A549 (cell line): ENCODE measurements around the gene CCDC12. TPM values are rescaled to one million over a fixed set of nuclear protein-coding genes. Genes with fewer than 3 reads are reported as not detected.

Source experiments
- ATAC-seq, 2 experiments: fragments of 200-7000 bp in 1 of 2; fragments of >200 bp in 1 of 2; cut with Nextera tagmentation in 1 of 2; cut with Tn5 transposase in 1 of 2; 3 replicates each; pipeline versions ENCODE4 v1.8.0 to v1.9.1; 2018 to 2020; ENCODE audit warnings: mild to moderate bottlenecking in 1 of 2, moderate library complexity in 1 of 2
- CTCF ChIA-PET: fragments of 300-600 bp; sonication (Branson Sonifier 250); formaldehyde crosslinking; extraction: SDS; loops from one replicate; lab custom pipeline; 2021; ENCODE audit warnings: antibody characterized with exemption, inconsistent platforms; lab: Yijun Ruan, JAX
- POLR2A ChIA-PET: fragments of 350-600 bp; formaldehyde crosslinking; extraction: SDS; loops from one replicate; lab custom pipeline; 2021; ENCODE audit warnings: antibody characterized with exemption, inconsistent platforms; lab: Yijun Ruan, JAX
- DNase-seq, 2 experiments: peaks; one replicate each; pipeline versions ENCODE4 v3.0.0 to v3.0.0-alpha.2; 2011 to 2016; ENCODE audit warnings: low read depth in 1 of 2, low spot score in 1 of 2
- FAIRE-seq: peaks from 2 replicates; lab custom pipeline; 2011; peaks lifted over from hg19 to GRCh38; lab: Jason Lieb, UNC
- H3K27ac ChIP-seq, 2 experiments: fragments of >200 bp; sonication (Bioruptor Twin); formaldehyde crosslinking; 3 replicates each; pipeline ENCODE4 v1.5.1; 2016 to 2017
- H3K4me1 ChIP-seq: fragments of >200 bp; sonication (Bioruptor Twin); formaldehyde crosslinking; 3 replicates; pipeline ENCODE4 v1.6.1; 2016
- H3K4me2 ChIP-seq: fragments of >200 bp; sonication (Bioruptor Twin); formaldehyde crosslinking; 3 replicates; pipeline ENCODE4 v1.6.1; 2016
- H3K4me3 ChIP-seq: fragments of >200 bp; sonication (Bioruptor Twin); formaldehyde crosslinking; 3 replicates; pipeline ENCODE4 v1.5.1; 2016
- H3K9me3 ChIP-seq: fragments of >200 bp; sonication (Bioruptor Twin); formaldehyde crosslinking; 3 replicates; pipeline ENCODE4 v1.6.1; 2016
- CBX8 ChIP-seq: fragments of 200-600 bp; sonication (generic); IDR thresholded peaks from 2 replicates; pipeline ENCODE4 v1.6.1; 2016
- CHD4 ChIP-seq: fragments of 200-600 bp; sonication (generic); IDR thresholded peaks from 2 replicates; pipeline ENCODE4 v1.6.1; 2016; ENCODE audit warnings: antibody characterized with exemption, mild to moderate bottlenecking, borderline replicate concordance
- FOXS1 ChIP-seq: fragments of 250-450 bp; sonication (Bioruptor Pico); IDR thresholded peaks from 2 replicates; pipeline ENCODE4 v1.5.0; 2020; ENCODE audit warnings: mild to moderate bottlenecking, moderate library complexity
- KDM1A ChIP-seq: fragments of 200-600 bp; sonication (generic); IDR thresholded peaks from 2 replicates; pipeline ENCODE4 v1.6.1; 2016; ENCODE audit warnings: low read depth, mild to moderate bottlenecking
- KDM5A ChIP-seq: fragments of 200-600 bp; sonication (generic); IDR thresholded peaks from 2 replicates; pipeline ENCODE4 v1.6.1; 2016; ENCODE audit warnings: antibody characterized with exemption, mild to moderate bottlenecking
- MAZ ChIP-seq: fragments of 150-350 bp; IDR thresholded peaks from 2 replicates; pipeline ENCODE4 v1.6.1; 2014; ENCODE audit warnings: antibody characterized with exemption, low read depth, low read length, borderline replicate concordance
- MYC ChIP-seq: IDR thresholded peaks from 2 replicates; pipeline ENCODE4 v1.6.1; 2012; ENCODE audit warnings: mild to moderate bottlenecking, inconsistent platforms, low read length, improper control_type of control experiment, borderline replicate concordance
- NPAS2 ChIP-seq: fragments of 250-450 bp; sonication (Bioruptor Pico); IDR thresholded peaks from 2 replicates; pipeline ENCODE4 v1.8.0; 2022; ENCODE audit warnings: mild to moderate bottlenecking, moderate library complexity, borderline replicate concordance
- POLR2AphosphoS2 ChIP-seq: conservative IDR thresholded peaks from 2 replicates; pipeline ENCODE4 v1.6.1; 2012; ENCODE audit warnings: low read length, improper control_type of control experiment, inconsistent platforms
- RAD21 ChIP-seq, 2 experiments: fragments of >200 bp in 1 of 2; sonication (Bioruptor Twin) in 1 of 2; formaldehyde crosslinking in 1 of 2; IDR thresholded peaks in 1 of 2; conservative IDR thresholded peaks in 1 of 2; 2 replicates in 1 of 2; 3 replicates in 1 of 2; pipeline ENCODE4 v1.6.1; 2012 to 2018; ENCODE audit warnings: inconsistent platforms in 1 of 2
- SMC3 ChIP-seq: fragments of >200 bp; sonication (Bioruptor Twin); formaldehyde crosslinking; IDR thresholded peaks from 3 replicates; pipeline ENCODE4 v1.6.1; 2018; ENCODE audit warnings: inconsistent platforms
- TFCP2L1 ChIP-seq: fragments of 250-450 bp; sonication (Bioruptor Pico); IDR thresholded peaks from 2 replicates; pipeline ENCODE4 v1.5.0; 2021; ENCODE audit warnings: mild to moderate bottlenecking
- ZC3H11A ChIP-seq: fragments of 450-650 bp; IDR thresholded peaks from 2 replicates; pipeline ENCODE4 v1.6.1; 2014; ENCODE audit warnings: antibody characterized with exemption, mild to moderate bottlenecking
- ZFP36 ChIP-seq: fragments of 450-650 bp; IDR thresholded peaks from 2 replicates; pipeline ENCODE4 v1.6.1; 2014; ENCODE audit warnings: borderline replicate concordance; ENCODE audit not compliant: partially characterized antibody
- WGBS: methylation state at CpG from one replicate; pipeline ENCODE4 v1.1.6; 2017; ENCODE audit errors: missing lambda C conversion rate; 5-methylcytosine and 5-hydroxymethylcytosine counted together
- polyA plus RNA-seq, 4 experiments: library from polyadenylated mRNA; depleted of rRNA in 3 of 4; stranded (reverse); fragments of >200 nt; fragmentation: RNase III in 1 of 4; extraction: RNeasy Plus Mini Kit Qiagen cat#74134 plus additional on column Dnase treatment in 1 of 4; gene quantifications; 2 replicates in 3 of 4; 3 replicates in 1 of 4; pipeline ENCODE4 v1.2.3, GENCODE V29; 2011 to 2017
- TF ChIP-seq, protein P1 (sequence below): fragments of >200 bp; sonication (Bioruptor Twin); formaldehyde crosslinking; IDR thresholded peaks from 3 replicates; pipeline ENCODE4 v1.5.1; 2016

CCDC12 gene
- polyA plus RNA-seq, 2 of the 4 experiments (the other 2 are of a cell fraction) = 34.8 to 81.0 TPM

DNA sequence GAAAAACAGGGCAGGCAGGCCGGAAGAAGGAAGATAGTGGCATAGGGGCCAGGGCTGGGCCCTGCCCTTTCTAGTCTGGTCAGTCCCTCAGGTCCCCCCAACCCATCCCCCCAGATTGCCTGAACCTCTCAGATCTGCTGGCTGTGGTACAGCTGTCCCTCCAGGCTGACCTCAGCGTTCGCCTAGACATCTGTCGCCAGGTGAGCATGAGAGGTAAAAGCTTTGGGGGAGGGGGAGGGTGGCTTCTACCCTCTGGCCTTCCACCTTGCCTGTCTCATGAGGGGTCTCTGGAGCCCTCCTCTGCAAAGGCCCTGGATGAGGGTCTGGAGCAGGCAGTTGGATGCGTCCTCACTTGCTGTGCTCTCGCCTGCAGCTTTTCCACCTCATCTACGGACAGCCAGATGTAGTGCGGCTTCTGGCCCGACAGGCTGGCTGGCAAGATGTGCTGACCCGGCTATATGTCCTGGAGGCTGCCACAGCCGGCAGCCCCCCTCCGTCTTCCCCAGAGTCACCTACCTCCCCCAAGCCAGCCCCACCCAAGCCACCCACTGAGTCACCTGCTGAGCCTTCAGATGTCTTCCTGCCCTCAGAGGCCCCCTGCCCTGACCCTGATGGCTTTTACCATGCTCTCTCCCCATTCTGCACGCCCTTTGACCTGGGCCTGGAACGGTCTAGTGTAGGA, 23.1 kb upstream of the CCDC12 start:
- 93% methylated on average over 11 of the region's 14 CpGs for WGBS
- no peak overlapping the region for H3K4me3 ChIP-seq
- CTCF ChIA-PET = interaction anchor here (0.7 to 4.8 kb wide), 14 partner anchors 8 to 297 kb away, joined by 3 to 54 read pairs (median 5); no protein-coding TSS in a partner anchor
- no peak overlapping the region for H3K27ac ChIP-seq
- H3K4me2 ChIP-seq = no peak overlapping the region
- TF ChIP-seq MAZ (no peak), TFCP2L1 (no peak), MYC (no peak), RAD21 (conservative IDR thresholded peaks at IDR 0.05 in 1 of 2, IDR thresholded peaks at IDR 0.05 in 1 of 2) (no peak), ZFP36 (no peak)
- POLR2A ChIA-PET = interaction anchor here (1.4 kb wide), 1 partner anchor 20 kb away, joined by 5 read pairs; the partner anchor contains the start of gene NBEAL2
- no peaks in the 10 kb centered on the region for H3K9me3 ChIP-seq
- ATAC-seq (no peak), FAIRE-seq (no peak), DNase-seq (no peak)
- peaks cover 12% of the 10 kb centered on the region for H3K4me1 ChIP-seq

DNA sequence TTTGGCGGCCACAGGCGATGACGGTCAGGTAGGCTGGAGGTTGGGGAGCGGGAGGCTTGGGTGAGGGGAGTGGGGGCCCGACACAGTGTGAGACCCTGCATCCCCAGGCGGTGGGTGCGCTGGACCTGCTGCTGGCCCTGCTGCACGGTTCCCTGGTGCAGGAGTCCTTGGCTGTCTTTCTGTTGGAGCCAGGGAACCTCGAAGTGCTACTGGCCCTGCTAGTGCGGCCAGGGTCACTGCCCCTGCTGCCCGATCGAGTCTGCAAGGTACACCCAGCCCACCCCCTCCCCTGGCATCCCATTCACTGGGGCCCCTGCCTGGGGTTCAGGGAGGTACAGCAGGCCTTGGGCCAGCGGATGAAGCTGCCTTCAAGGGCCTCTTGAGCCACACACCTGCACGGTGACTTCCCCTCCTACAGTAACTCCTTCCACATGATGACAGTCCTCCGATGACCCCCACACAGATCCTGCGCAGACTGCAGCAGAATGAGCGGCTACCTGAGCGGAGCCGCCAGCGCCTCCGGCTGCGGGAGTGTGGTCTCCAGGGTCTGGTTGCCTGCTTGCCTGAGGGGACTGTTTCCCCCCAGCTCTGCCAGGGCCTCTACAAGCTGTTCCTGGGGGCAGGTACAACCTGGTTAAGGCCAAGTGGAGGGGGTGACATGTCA, 22.4 kb upstream of the CCDC12 start:
- POLR2A ChIA-PET = interaction anchor here (1.4 kb wide), 1 partner anchor 19 kb away, joined by 5 read pairs; the partner anchor contains the start of gene NBEAL2
- no peak overlapping the region for H3K27ac ChIP-seq
- H3K4me2 ChIP-seq = no peak overlapping the region

DNA sequence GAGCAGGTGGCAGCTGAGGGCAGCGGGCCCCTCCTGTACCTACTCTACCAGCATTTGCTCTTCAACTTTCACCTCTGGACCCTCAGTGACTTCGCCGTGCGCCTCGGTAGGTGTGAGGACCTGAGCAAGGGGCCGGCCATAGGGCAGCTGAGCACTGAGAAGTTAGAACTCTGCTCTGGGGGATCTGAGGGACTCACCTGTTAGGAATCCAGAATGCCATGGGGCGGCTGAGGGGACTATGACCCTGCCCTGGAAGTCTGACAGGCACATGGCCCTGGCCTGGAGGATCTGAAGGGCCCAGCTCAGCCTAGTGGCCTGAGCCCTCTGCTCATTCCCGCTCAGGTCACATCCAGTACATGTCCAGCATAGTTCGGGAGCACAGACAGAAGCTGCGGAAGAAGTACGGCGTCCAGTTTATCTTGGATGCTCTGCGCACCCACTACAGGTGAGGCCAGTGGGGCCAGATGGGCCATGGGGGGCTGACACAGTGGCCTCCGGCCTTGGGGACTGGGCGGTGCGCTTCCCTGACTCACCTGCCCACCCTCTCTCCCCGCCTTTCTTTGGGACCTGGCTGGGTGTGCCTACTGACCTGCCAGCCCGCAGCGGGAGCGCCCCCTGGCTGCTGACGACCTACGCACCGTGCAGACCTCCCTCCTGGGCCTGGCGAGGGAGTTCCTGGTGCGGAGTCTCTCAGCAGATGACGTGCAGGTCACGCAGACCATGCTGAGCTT, 21.7 kb upstream of the CCDC12 start:
- Histone ChIP-seq H3K4me3 (no peak overlapping the region), H3K4me1 (peaks cover 12% of the 10 kb centered on the region), H3K9me3 (no peaks in the 10 kb centered on the region), H3K4me2 (no peak overlapping the region), H3K27ac (peak overlapping the region in 1 of 2 experiments; percentile 53; a peak in 4 of 6 replicates)
- TF ChIP-seq RAD21 (conservative IDR thresholded peaks at IDR 0.05 in 1 of 2, IDR thresholded peaks at IDR 0.05 in 1 of 2) (peak; percentile 80 to 81), CHD4 (no peak), SMC3 (peak; percentile 82), CBX8 (no peak)
- TF ChIP-seq, protein P1, sequence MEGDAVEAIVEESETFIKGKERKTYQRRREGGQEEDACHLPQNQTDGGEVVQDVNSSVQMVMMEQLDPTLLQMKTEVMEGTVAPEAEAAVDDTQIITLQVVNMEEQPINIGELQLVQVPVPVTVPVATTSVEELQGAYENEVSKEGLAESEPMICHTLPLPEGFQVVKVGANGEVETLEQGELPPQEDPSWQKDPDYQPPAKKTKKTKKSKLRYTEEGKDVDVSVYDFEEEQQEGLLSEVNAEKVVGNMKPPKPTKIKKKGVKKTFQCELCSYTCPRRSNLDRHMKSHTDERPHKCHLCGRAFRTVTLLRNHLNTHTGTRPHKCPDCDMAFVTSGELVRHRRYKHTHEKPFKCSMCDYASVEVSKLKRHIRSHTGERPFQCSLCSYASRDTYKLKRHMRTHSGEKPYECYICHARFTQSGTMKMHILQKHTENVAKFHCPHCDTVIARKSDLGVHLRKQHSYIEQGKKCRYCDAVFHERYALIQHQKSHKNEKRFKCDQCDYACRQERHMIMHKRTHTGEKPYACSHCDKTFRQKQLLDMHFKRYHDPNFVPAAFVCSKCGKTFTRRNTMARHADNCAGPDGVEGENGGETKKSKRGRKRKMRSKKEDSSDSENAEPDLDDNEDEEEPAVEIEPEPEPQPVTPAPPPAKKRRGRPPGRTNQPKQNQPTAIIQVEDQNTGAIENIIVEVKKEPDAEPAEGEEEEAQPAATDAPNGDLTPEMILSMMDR = peak; percentile 64
- ATAC-seq (peak; percentile 77 to 91), DNase-seq (peak; percentile 64 to 69), FAIRE-seq (no peak)
- POLR2A ChIA-PET = no interaction called here
- CTCF ChIA-PET = interaction anchor here (0.8 to 4.8 kb wide), 27 partner anchors 8 to 296 kb away, joined by 3 to 54 read pairs (median 5); partner anchors contain the start of gene NBEAL2
- 77% methylated on average over 15 of the region's 27 CpGs for WGBS

More for the DNA sequence above, 22.4 kb upstream of the CCDC12 start:
- 80% methylated on average over 13 of the region's 22 CpGs for WGBS
- TF ChIP-seq FOXS1 (CRISPR knock-in tag) (no peak), KDM5A (no peak), POLR2AphosphoS2 (no peak), KDM1A (no peak), NPAS2 (no peak), ZC3H11A (no peak)
- H3K9me3 ChIP-seq = no peaks in the 10 kb centered on the region
- H3K4me1 ChIP-seq = peaks cover 12% of the 10 kb centered on the region
- no peak overlapping the region for H3K4me3 ChIP-seq
- CTCF ChIA-PET = interaction anchor here (1.0 to 4.8 kb wide), 23 partner anchors 9 to 296 kb away, joined by 3 to 54 read pairs (median 5); partner anchors contain the start of gene NBEAL2
- peak in 1 of 2 experiments; percentile 12; a peak in 3 of 6 replicates for ATAC-seq
- FAIRE-seq = no peak
- DNase-seq = no peak
